ENCODE data around the gene GNE. TPM values are rescaled to one million over a fixed set of nuclear protein-coding genes. Genes with fewer than 3 reads are reported as not detected.

Gene GNE
- total RNA-seq, 4 donors from 2014 or later: 11.9 to 28.9 (median 16.7) TPM

GRCh38 chr9:36237230-36237629 is 21.0 kb downstream of the GNE start:
- Histone ChIP-seq H3K4me3 (no peak overlapping the region), H3K9me3 (no peaks in the 10 kb centered on the region), H3K27ac (no peak overlapping the region), H3K27me3 (no peaks in the 10 kb centered on the region), H3K4me1 (no peaks in the 10 kb centered on the region), H3K36me3 (peaks cover 0 to 79% (median 8%) of the 10 kb centered on the region in 3 donors)
- 94 to 95% methylated on average over 3 of the region's 3 CpGs for WGBS, 2 donors
- DNase-seq: no peak
- TF ChIP-seq CTCF (IDR thresholded peaks at IDR 0.05): no peak
- no peak for TF ChIP-seq POLR2A (IDR thresholded peaks at IDR 0.05)
- intact Hi-C loops (cut with DNase I): no loop called here

- intact Hi-C loops (cut with DNase I): no loop called here
- TF ChIP-seq CTCF (IDR thresholded peaks at IDR 0.05) (no peak), POLR2A (IDR thresholded peaks at IDR 0.05) (no peak)
- peaks cover 23 to 100% (median 32%) of the 10 kb centered on the region in 3 donors for H3K36me3 ChIP-seq
- WGBS, 2 donors: 100% methylated on average over 1 of the region's 1 CpG; no CpG with 5 or more reads in 1 of the 2 donors
- H3K27me3 ChIP-seq: no peaks in the 10 kb centered on the region
- no peak overlapping the region for H3K27ac ChIP-seq
- H3K4me3 ChIP-seq: no peak overlapping the region
- peaks cover 0 to 5% (median 0%) of the 10 kb centered on the region in 3 donors for H3K4me1 ChIP-seq
- DNase-seq: no peak
- H3K9me3 ChIP-seq: peaks cover 0 to 6% (median 0%) of the 10 kb centered on the region in 3 donors
Measured at GRCh38 chr9:36222449-36222848, 35.8 kb downstream of the GNE start.

- Histone ChIP-seq H3K4me1 (peaks cover 0 to 5% (median 0%) of the 10 kb centered on the region in 3 donors), H3K36me3 (peaks cover 27 to 100% (median 27%) of the 10 kb centered on the region in 3 donors), H3K4me3 (no peak overlapping the region), H3K27me3 (no peaks in the 10 kb centered on the region), H3K9me3 (peaks cover 0 to 6% (median 0%) of the 10 kb centered on the region in 3 donors), H3K27ac (no peak overlapping the region)
- TF ChIP-seq CTCF (IDR thresholded peaks at IDR 0.05) (no peak), POLR2A (IDR thresholded peaks at IDR 0.05) (no peak)
- WGBS, 2 donors: 97 to 98% methylated on average over 3 of the region's 3 CpGs
- no peak for DNase-seq
- intact Hi-C loops (cut with DNase I): no loop called here
Measured at GRCh38 chr9:36221667-36222066, 36.6 kb downstream of the GNE start.

GRCh38 chr9:36218411-36218901 is 39.8 kb downstream of the GNE start:
- H3K27ac ChIP-seq: no peak overlapping the region
- no peak overlapping the region for H3K4me3 ChIP-seq
- peaks cover 0 to 6% (median 0%) of the 10 kb centered on the region in 3 donors for H3K9me3 ChIP-seq
- H3K36me3 ChIP-seq: peaks cover 27 to 99% (median 32%) of the 10 kb centered on the region in 3 donors
- H3K27me3 ChIP-seq: no peaks in the 10 kb centered on the region
- no peak for TF ChIP-seq POLR2A (IDR thresholded peaks at IDR 0.05)
- TF ChIP-seq CTCF (IDR thresholded peaks at IDR 0.05): no peak
- intact Hi-C loops (cut with DNase I): no loop called here
- WGBS, 2 donors: 75 to 79% methylated on average over 7 of the region's 7 CpGs
- H3K4me1 ChIP-seq: peaks cover 0 to 22% (median 0%) of the 10 kb centered on the region in 3 donors
- DNase-seq: no peak

GRCh38 chr9:36218011-36218410 is 40.2 kb downstream of the GNE start:
- intact Hi-C loops (cut with DNase I): no loop called here
- TF ChIP-seq POLR2A (IDR thresholded peaks at IDR 0.05) (no peak), CTCF (IDR thresholded peaks at IDR 0.05) (no peak)
- H3K9me3 ChIP-seq: peaks cover 0 to 6% (median 0%) of the 10 kb centered on the region in 3 donors
- H3K4me3 ChIP-seq: no peak overlapping the region
- H3K27ac ChIP-seq: no peak overlapping the region
- H3K36me3 ChIP-seq: peaks cover 27 to 99% (median 29%) of the 10 kb centered on the region in 3 donors
- 88 to 92% methylated on average over 2 to 5 of the region's 5 CpGs for WGBS, 2 donors
- peaks cover 0 to 22% (median 0%) of the 10 kb centered on the region in 3 donors for H3K4me1 ChIP-seq
- DNase-seq: no peak
- H3K27me3 ChIP-seq: no peaks in the 10 kb centered on the region

Data from esophagus squamous epithelium (tissue), 5 donors.